ENCODE measurements around the gene FOXI1.

The FOXI1 gene

DNA sequence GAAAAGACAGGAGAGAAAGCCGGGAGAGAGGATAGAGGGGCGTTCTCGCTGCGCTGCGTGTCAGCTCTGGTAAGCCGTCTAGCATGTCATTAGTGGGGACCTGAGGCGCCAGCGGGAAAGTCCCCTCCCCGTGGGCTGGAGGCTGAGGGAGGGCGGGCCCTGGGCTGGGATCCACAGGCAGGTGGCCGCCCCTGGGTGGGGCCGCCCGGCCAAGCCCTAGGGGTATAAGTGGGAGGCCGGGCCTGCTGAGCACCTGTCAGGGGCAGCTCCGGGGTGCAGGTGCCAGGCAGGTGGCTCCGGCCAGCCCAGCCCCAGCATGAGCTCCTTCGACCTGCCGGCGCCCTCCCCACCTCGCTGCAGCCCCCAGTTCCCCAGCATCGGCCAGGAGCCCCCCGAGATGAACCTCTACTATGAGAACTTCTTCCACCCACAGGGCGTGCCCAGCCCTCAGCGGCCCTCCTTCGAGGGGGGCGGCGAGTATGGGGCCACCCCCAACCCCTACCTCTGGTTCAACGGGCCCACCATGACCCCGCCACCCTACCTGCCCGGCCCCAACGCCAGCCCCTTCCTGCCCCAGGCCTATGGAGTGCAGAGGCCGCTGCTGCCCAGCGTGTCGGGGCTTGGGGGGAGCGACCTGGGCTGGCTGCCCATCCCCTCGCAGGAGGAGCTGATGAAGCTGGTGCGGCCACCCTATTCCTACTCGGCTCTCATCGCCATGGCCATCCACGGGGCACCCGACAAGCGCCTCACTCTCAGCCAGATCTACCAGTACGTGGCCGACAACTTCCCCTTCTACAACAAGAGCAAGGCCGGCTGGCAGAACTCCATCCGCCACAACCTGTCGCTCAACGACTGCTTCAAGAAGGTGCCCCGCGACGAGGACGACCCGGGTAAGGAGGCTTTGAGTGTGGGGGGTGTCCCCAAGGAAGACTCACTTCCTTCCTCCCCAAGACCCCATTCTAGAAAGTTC, at the start of gene FOXI1:
Gene FOXI1, plus strand, starts transcription at position 256 of the 970 bp plus-strand sequence. Its CDS starts 61 bp downstream, at position 317.
- Histone ChIP-seq H3K4me2 (no peak within 1 kb of the TSS), H3K9ac (no peak within 1 kb of the TSS), H3K79me2 (ENCODE audit: insufficient read depth, low read depth) (no peaks in the 10 kb centered on the region), H3K4me3 (IDR thresholded peaks at IDR 0.05; ENCODE audit: insufficient read depth, low read depth, low read length) (no peak within 1 kb of the TSS), H3K4me1 (ENCODE audit: low read depth, poor library complexity, severe bottlenecking) (no peaks in the 10 kb centered on the region), H3K27ac (no peak within 1 kb of the TSS), H3K36me3 (ENCODE audit: insufficient read depth) (no peaks in the 10 kb centered on the region), H2AFZ (ENCODE audit: low read depth) (no peak within 1 kb of the TSS), H3K27me3 (ENCODE audit: insufficient read depth, low read depth) (no peaks in the 10 kb centered on the region), H4K20me1 (ENCODE audit: insufficient read depth) (no peaks in the 10 kb centered on the region)
- TF ChIP-seq, protein P1, sequence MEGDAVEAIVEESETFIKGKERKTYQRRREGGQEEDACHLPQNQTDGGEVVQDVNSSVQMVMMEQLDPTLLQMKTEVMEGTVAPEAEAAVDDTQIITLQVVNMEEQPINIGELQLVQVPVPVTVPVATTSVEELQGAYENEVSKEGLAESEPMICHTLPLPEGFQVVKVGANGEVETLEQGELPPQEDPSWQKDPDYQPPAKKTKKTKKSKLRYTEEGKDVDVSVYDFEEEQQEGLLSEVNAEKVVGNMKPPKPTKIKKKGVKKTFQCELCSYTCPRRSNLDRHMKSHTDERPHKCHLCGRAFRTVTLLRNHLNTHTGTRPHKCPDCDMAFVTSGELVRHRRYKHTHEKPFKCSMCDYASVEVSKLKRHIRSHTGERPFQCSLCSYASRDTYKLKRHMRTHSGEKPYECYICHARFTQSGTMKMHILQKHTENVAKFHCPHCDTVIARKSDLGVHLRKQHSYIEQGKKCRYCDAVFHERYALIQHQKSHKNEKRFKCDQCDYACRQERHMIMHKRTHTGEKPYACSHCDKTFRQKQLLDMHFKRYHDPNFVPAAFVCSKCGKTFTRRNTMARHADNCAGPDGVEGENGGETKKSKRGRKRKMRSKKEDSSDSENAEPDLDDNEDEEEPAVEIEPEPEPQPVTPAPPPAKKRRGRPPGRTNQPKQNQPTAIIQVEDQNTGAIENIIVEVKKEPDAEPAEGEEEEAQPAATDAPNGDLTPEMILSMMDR (conservative IDR thresholded peaks at IDR 0.05; ENCODE audit: low read depth, low read length), result no peak

DNA sequence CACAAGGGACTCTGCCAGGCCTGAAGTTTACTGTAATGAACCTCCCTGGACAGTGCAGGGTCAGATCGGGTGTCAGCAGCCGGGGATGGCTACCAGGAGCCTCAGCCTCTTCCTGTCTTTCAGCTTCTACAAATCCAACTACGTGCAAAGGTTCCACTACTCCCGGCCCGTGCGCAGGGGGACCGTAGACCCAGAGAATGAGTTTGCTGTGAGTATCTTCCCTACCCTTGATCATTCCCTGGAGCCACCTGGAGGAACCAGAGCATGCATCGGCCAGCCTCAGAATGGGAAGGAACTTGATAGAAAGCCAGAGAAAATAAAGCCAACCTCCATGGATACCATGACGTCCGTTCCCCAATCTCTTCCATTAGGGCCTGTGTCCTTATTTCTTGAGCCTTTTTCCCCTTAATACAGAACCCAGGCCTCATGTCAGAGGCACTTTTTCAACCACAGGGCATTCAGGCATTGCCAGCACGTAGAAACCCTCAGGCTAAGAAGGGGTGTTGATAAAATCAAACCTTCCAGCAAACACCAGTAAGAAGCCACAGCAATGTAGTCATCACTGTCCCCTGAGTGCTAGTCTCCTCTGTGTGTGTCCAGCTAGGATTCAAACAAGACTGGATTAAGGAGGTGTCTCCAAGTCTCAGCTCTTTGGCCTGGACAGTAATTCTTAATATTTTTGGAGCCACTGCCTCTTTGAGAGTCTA, 49.0 kb upstream of the FOXI1 start:
- no peaks in the 10 kb centered on the region for H3K36me3 ChIP-seq (ENCODE audit: insufficient read depth)
- H3K9ac ChIP-seq, result no peak overlapping the region
- no peak overlapping the region for H2AFZ ChIP-seq (ENCODE audit: low read depth)
- H3K79me2 ChIP-seq (ENCODE audit: insufficient read depth, low read depth), result no peaks in the 10 kb centered on the region
- H3K27me3 ChIP-seq (ENCODE audit: insufficient read depth, low read depth), result no peaks in the 10 kb centered on the region
- no peak overlapping the region for H3K27ac ChIP-seq
- no peak overlapping the region for H3K4me3 ChIP-seq (IDR thresholded peaks at IDR 0.05; ENCODE audit: insufficient read depth, low read depth, low read length)
- no peaks in the 10 kb centered on the region for H3K4me1 ChIP-seq (ENCODE audit: low read depth, poor library complexity, severe bottlenecking)
- H4K20me1 ChIP-seq (ENCODE audit: insufficient read depth), result no peaks in the 10 kb centered on the region
- TF ChIP-seq, protein P1 (conservative IDR thresholded peaks at IDR 0.05; ENCODE audit: low read depth, low read length), result no peak
- H3K4me2 ChIP-seq, result no peak overlapping the region

DNA sequence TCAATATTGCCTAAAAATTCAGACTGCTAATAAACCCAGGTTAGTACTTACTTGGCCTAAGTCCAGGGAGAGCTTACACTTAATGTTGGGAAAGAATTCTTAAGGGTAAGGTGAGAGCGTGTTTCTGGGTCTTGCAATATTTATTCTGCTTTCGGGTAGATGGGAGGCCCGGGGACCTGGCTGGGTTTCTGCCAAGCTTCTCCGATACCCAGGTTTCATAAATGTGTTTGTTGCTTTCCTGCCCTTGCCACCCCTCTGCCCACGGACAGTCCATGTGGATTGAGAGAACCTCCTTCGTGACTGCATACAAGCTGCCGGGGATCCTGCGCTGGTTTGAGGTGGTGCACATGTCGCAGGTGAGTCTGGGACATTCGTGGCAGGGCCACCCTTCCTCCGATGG, 48.4 kb upstream of the FOXI1 start:
- no peaks in the 10 kb centered on the region for H3K36me3 ChIP-seq (ENCODE audit: insufficient read depth)
- no peaks in the 10 kb centered on the region for H3K4me1 ChIP-seq (ENCODE audit: low read depth, poor library complexity, severe bottlenecking)
- no peaks in the 10 kb centered on the region for H4K20me1 ChIP-seq (ENCODE audit: insufficient read depth)
- H3K9ac ChIP-seq, result no peak overlapping the region
- TF ChIP-seq, protein P1 (conservative IDR thresholded peaks at IDR 0.05; ENCODE audit: low read depth, low read length), result no peak
- no peak overlapping the region for H3K4me2 ChIP-seq
- H3K27ac ChIP-seq, result no peak overlapping the region
- no peaks in the 10 kb centered on the region for H3K79me2 ChIP-seq (ENCODE audit: insufficient read depth, low read depth)
- no peak overlapping the region for H2AFZ ChIP-seq (ENCODE audit: low read depth)
- no peaks in the 10 kb centered on the region for H3K27me3 ChIP-seq (ENCODE audit: insufficient read depth, low read depth)
- no peak overlapping the region for H3K4me3 ChIP-seq (IDR thresholded peaks at IDR 0.05; ENCODE audit: insufficient read depth, low read depth, low read length)

GRCh38 chr5:170059221-170059620, 46.5 kb upstream of the FOXI1 start:
- Histone ChIP-seq H3K79me2 (ENCODE audit: insufficient read depth, low read depth) (no peaks in the 10 kb centered on the region), H4K20me1 (ENCODE audit: insufficient read depth) (no peaks in the 10 kb centered on the region), H3K27ac (no peak overlapping the region), H3K4me1 (ENCODE audit: low read depth, poor library complexity, severe bottlenecking) (no peaks in the 10 kb centered on the region), H3K9ac (no peak overlapping the region), H3K36me3 (ENCODE audit: insufficient read depth) (no peaks in the 10 kb centered on the region), H3K4me2 (no peak overlapping the region), H3K27me3 (ENCODE audit: insufficient read depth, low read depth) (no peaks in the 10 kb centered on the region), H3K4me3 (IDR thresholded peaks at IDR 0.05; ENCODE audit: insufficient read depth, low read depth, low read length) (no peak overlapping the region), H2AFZ (ENCODE audit: low read depth) (no peak overlapping the region)
- TF ChIP-seq, protein P1 (conservative IDR thresholded peaks at IDR 0.05; ENCODE audit: low read depth, low read length), result no peak

All from KMS-11 (cell line).